ACC112 (cell line): ENCODE results near the gene DDB1.

Experiments
- H2AFZ ChIP-seq: fragments of 200-600 bp; sonication (generic); one replicate; pipeline ENCODE4 v1.6.0; 2017; ENCODE audit warnings: antibody characterized with exemption, low read length; ENCODE audit not compliant: unreplicated experiment
- H3K27ac ChIP-seq: fragments of 200-600 bp; sonication (generic); 2 replicates; pipeline ENCODE4 v1.5.1; 2014; ENCODE audit warnings: low read depth, mild to moderate bottlenecking, antibody characterized with exemption, low read length, moderate library complexity
- H3K27me3 ChIP-seq: fragments of 200-600 bp; sonication (generic); 2 replicates; pipeline ENCODE4 v1.6.1; 2014; ENCODE audit warnings: mild to moderate bottlenecking, antibody characterized with exemption, low read length, moderate library complexity, mixed read lengths; ENCODE audit not compliant: insufficient read depth
- H3K36me3 ChIP-seq: fragments of 200-600 bp; sonication (generic); 2 replicates; pipeline ENCODE4 v1.6.1; 2016; ENCODE audit warnings: mild to moderate bottlenecking, antibody characterized with exemption, low read length, moderate library complexity, mixed read lengths; ENCODE audit not compliant: insufficient read depth
- H3K4me1 ChIP-seq: fragments of 200-600 bp; sonication (generic); one replicate; pipeline ENCODE4 v1.6.1; 2016; ENCODE audit warnings: low read length, mixed read lengths; ENCODE audit not compliant: insufficient read depth, unreplicated experiment, control insufficient read depth
- H3K4me3 ChIP-seq: fragments of 200-600 bp; sonication (generic); 2 replicates; pipeline ENCODE4 v1.5.1; 2014; ENCODE audit warnings: mild to moderate bottlenecking, low read depth, low read length
- H3K79me2 ChIP-seq: fragments of 200-600 bp; sonication (generic); one replicate; pipeline ENCODE4 v1.6.0; 2016; ENCODE audit warnings: low read length; ENCODE audit not compliant: control insufficient read depth, unreplicated experiment, insufficient read depth

Gene DDB1

GRCh38 chr11:61294717-61295595 is 37.9 kb downstream of the DDB1 start, which contains the start of gene VWCE:
Gene VWCE (minus strand): TSS chr11:61295316. CDS start chr11:61295037, 279 bp downstream.
- Histone ChIP-seq H3K27me3 (no peaks in the 10 kb centered on the region), H2AFZ (no peak within 1 kb of the TSS), H3K4me3 (peak within 1 kb of the TSS; percentile 69), H3K27ac (no peak within 1 kb of the TSS; the same call in 1 of the 2 replicates), H3K36me3 (peaks cover 8% of the 10 kb centered on the region; the same call in 1 of the 2 replicates), H3K4me1 (peaks cover 32% of the 10 kb centered on the region), H3K79me2 (no peaks in the 10 kb centered on the region)

DNA sequence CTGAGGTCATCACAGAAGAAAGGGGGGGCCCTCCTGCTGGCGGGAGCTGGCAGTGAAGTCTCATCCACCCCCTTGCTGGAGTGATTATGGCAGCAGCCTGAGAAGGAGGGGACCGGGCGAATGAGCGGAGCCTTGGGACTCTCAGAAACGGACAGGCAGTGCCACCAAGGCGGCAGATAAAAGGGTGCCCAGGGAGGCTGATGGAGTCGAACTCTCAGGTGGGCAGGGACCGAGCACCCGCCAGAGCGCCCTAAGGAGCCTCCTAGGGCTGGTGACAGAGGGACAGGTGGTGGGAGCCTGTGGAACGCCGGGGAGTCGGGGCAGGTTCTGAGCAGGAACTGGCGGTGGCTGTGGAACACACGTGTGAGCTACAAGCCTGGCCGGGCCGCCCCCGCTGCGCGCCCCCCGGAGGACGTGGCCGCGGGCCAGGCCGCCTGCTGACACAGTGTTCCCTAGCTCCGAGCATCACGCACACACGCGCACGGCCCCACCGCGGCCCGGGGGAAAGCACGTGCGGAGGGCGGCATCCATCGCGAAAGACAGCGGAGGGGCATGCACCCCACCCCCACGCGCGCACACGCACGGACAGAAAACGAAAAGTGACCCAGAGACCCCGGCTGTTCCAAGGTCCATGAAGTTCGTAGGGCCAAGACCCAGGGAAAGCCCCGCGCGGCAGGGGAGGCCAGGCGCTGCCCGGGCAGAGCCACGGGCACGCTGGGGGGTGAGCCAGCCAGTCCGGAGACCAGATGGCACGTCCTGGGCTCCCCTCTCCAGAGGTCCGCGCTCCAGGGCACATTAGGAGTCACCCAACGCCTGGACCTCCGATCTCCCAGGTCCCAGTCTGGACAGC is 38.8 kb downstream of the DDB1 start:
- Histone ChIP-seq H3K4me1 (peaks cover 30% of the 10 kb centered on the region), H3K4me3 (peak overlapping the region; percentile 69), H3K27me3 (no peaks in the 10 kb centered on the region), H3K79me2 (no peaks in the 10 kb centered on the region), H3K36me3 (no peaks in the 10 kb centered on the region; the same call in 1 of the 2 replicates), H3K27ac (no peak overlapping the region; the same call in 1 of the 2 replicates), H2AFZ (no peak overlapping the region)

DNA sequence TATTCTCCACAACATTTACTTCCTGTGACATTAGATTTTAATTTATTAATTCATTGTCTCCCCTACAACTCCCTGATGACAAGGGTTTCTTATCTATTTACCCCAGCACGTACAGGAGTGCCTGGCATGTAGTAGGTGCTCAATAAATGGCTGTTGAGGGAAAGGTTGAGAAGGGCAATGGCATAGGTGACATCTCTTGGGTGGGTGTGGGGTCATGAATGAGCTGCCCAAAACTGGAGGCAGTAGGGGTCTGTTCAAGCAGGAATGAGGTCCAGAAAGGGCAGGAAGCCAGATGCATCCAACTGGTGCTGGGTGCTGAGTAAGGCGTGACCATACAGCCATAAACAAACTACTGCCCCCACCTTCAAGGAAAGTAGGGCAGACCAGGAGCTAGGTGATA is 40.5 kb downstream of the DDB1 start:
- Histone ChIP-seq H3K27ac (no peak overlapping the region), H3K79me2 (no peaks in the 10 kb centered on the region), H3K27me3 (no peaks in the 10 kb centered on the region), H3K36me3 (no peaks in the 10 kb centered on the region), H3K4me3 (no peak overlapping the region), H3K4me1 (peaks cover 13% of the 10 kb centered on the region), H2AFZ (no peak overlapping the region)

DNA sequence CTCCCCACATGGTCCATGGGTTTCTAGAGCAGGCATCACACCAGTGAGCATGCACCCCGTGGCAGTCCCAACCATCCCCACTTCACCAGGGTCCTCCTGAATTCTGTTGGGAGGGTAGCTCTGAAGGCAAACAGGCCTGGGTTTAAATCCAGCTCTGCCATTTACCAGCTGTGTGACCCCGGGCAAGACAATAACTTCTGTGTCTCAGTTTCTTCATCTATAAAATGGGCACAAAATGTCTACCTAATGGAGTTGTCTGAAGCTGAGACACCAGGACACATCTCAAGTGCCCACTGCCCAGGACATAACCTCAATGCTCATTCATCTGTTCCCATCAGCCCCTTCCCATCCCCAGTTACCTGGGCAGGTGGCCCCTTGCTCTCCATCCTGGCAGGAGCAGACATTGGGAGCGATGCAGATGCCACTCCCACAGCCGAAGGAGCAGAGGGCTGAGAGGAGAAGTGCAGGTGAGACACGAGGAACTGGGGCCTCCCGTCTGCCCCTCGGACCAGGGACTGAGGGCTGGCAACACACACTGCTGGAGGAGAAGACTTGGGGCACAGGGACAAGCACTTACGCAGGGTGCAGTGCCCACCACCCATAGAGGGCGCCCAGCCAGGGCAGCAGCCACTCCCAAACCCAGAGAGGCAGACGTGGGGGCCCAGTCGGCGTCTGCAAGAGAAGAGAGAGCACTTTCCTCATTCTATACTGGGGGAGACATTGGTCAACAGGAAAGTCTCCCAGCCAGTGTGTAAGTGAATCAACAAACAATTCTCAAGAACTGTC is 41.8 kb downstream of the DDB1 start:
- H3K4me1 ChIP-seq = peaks cover 8% of the 10 kb centered on the region
- H3K36me3 ChIP-seq = no peaks in the 10 kb centered on the region
- H3K4me3 ChIP-seq = no peak overlapping the region
- H3K27ac ChIP-seq = no peak overlapping the region
- no peaks in the 10 kb centered on the region for H3K79me2 ChIP-seq
- no peak overlapping the region for H2AFZ ChIP-seq
- no peaks in the 10 kb centered on the region for H3K27me3 ChIP-seq

DNA sequence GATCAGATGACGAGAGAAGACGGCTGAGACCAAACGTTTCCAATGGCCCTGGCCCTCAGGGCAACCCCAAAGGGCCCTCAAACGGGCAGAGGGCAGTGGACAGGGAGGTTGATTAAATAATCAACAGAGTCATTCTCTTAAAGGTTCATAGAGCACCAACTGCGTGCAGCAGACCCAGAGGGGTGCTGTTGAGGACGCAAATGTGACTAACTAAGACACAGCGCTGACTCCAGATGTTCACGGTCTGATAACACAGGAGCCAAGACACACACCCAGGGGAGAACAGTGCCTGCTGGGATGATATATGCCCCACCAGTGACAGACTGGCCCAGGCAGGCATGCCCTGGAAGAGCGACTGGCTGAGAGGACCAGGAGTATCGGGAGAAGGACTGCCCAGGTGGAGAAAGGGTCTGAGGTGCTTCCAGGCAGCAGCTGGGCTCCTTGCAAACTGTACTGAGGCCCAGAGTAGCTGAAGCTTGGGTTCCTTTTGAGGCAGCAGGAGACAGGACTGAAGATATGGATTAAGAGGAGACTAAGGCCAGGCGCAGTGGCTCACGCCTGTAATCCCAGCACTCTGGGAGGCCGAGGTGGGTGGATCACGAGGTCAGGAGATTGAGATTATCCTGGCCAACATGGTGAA is 45.4 kb downstream of the DDB1 start:
- no peak overlapping the region for H3K27ac ChIP-seq
- no peaks in the 10 kb centered on the region for H3K4me1 ChIP-seq
- no peak overlapping the region for H2AFZ ChIP-seq
- no peak overlapping the region for H3K4me3 ChIP-seq
- no peaks in the 10 kb centered on the region for H3K79me2 ChIP-seq
- no peaks in the 10 kb centered on the region for H3K27me3 ChIP-seq
- H3K36me3 ChIP-seq = no peaks in the 10 kb centered on the region

GRCh38 chr11:61283613-61284012 is 49.3 kb downstream of the DDB1 start:
- no peaks in the 10 kb centered on the region for H3K79me2 ChIP-seq
- no peaks in the 10 kb centered on the region for H3K27me3 ChIP-seq
- H3K4me1 ChIP-seq = no peaks in the 10 kb centered on the region
- no peak overlapping the region for H3K4me3 ChIP-seq
- no peak overlapping the region for H3K27ac ChIP-seq
- no peaks in the 10 kb centered on the region for H3K36me3 ChIP-seq
- no peak overlapping the region for H2AFZ ChIP-seq

GRCh38 chr11:61281581-61282250 is 51.2 kb downstream of the DDB1 start:
- no peaks in the 10 kb centered on the region for H3K27me3 ChIP-seq
- no peak overlapping the region for H2AFZ ChIP-seq
- H3K36me3 ChIP-seq = no peaks in the 10 kb centered on the region
- H3K4me1 ChIP-seq = no peaks in the 10 kb centered on the region
- H3K79me2 ChIP-seq = no peaks in the 10 kb centered on the region
- H3K4me3 ChIP-seq = no peak overlapping the region
- H3K27ac ChIP-seq = no peak overlapping the region

- Histone ChIP-seq H3K36me3 (no peaks in the 10 kb centered on the region), H2AFZ (no peak overlapping the region), H3K27me3 (no peaks in the 10 kb centered on the region), H3K79me2 (no peaks in the 10 kb centered on the region), H3K4me1 (no peaks in the 10 kb centered on the region), H3K4me3 (no peak overlapping the region), H3K27ac (no peak overlapping the region)
Measured at GRCh38 chr11:61280883-61281580, 51.9 kb downstream of the DDB1 start.

DNA sequence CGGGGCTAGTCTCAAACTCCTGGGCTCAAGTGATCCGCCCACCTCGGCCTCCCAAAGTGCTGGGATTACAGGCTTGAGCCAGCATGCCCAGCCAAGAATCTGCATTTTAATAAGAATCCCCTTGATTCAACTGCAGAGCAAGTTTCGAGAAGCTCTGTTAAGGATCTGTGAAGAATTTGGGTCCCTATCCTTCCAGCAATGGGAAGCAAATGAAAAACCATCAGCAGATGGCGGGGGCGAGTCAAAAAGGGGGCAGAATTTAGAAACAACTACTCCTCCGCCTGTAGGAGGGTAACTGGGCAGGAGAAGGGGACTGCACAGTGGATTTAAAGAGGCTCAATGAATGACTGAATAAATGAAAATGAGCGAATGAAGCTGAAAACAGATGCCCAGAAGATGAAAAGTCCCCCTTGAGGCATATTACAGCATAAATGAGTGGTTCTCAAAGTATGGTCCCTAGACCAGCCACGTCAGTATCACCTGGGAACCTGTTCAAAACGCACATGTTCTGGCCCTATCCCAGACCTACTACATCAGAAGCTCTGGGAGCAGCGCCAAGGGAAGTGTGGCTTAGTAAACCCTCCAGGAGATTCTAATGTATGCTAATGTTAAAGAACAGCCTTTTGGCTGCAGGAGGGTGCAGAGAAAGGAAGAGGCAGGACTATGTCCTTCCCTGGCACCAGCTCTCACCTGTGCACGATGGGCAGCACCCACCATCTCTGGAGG is 52.8 kb downstream of the DDB1 start:
- Histone ChIP-seq H3K27me3 (no peaks in the 10 kb centered on the region), H3K4me1 (no peaks in the 10 kb centered on the region), H3K4me3 (no peak overlapping the region), H3K27ac (no peak overlapping the region), H2AFZ (no peak overlapping the region), H3K79me2 (no peaks in the 10 kb centered on the region), H3K36me3 (no peaks in the 10 kb centered on the region)
